HG02798 (cell line): ENCODE data around the gene RAPH1.
"Not testable (repeated sequence)": the region's sequence is repeated elsewhere in the genome, so short reads cannot be mapped to it uniquely, and the experiment has no call there.

Experiments
- ATAC-seq: cut with Tn5 transposase; IDR thresholded peaks from one replicate; pipeline ENCODE4 v1.9.1; 2021; ENCODE audit warnings: mild to moderate bottlenecking; ENCODE audit not compliant: unreplicated experiment, poor library complexity

Gene RAPH1

DNA sequence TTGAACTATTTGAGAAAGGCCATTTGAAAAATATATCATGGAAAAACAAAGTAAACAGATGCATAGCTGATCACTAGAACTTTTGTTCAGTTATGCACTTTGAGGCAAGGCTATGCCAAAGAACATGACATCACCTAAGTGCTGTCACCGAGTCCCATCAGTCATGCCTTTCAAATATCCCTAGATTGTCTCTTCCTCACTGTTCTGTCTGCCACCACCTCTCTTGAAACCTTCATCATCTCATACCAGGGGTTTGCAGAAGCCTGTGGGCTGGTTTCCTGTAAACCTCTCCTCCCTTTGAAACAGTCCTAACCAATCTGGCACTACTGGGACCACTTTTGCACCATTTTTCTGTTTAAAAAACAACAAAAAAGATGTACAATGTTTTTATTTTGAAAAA lies 12.3 kb upstream of the RAPH1 start:
- no peak for ATAC-seq

DNA sequence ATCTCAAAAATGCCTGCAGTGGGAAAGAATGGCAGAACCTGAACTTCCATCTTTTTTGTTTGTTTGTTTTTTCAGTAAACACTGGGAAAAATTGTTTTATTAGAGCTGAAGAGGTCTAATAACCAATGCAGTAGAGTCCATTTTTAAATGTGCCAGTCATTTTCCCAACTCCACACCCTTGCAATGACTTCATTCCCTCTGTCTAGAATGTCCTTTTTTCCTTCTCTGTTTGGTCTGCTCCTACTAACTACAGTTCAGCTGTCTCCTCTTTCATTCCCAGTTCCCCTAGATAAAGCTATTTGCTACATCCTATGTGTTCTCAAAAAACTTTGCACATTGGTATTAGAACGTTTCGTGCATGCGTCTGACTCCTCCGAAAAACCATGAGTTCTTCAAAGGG lies 9.3 kb upstream of the RAPH1 start:
- no peak for ATAC-seq

DNA sequence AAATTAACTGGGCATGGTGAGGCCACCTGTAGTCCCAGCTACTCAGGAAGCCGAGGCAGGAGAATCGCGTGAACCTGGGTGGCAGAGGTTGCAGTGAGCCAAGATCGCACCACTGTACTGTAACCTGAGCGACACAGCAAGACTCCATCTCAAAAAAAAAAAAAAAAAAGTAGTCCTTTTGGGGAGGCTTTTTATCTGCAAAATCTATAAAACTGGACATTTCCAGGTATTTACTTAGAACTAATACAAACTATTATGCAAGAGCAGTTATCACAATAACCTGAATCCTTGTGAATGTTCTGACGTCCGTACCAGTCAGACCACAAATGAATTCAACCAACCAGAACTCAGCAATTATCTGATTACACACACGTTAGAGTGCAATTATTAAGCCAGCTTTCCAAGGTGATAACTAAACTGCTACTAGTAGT lies 8.8 kb upstream of the RAPH1 start:
- no peak for ATAC-seq

DNA sequence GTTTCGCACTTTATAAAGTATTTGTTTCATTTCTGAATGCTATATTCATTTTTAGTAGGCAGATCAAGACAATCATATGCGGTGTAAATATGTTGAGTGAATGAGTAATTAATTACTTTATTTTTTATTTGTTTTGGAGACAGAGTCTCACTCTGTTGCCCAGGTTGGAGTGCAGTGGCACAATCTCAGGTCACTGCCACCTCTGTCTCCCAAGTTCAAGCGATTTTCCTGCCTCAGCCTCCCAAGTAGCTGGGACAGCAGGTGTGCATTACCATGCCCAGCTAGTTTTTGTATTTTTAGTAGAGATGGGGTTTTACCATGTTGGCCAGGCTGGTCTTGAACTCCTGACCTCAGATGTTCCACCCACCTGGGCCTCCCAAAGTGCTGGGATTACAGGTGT lies 5.5 kb upstream of the RAPH1 start:
- ATAC-seq, result not testable (repeated sequence)

DNA sequence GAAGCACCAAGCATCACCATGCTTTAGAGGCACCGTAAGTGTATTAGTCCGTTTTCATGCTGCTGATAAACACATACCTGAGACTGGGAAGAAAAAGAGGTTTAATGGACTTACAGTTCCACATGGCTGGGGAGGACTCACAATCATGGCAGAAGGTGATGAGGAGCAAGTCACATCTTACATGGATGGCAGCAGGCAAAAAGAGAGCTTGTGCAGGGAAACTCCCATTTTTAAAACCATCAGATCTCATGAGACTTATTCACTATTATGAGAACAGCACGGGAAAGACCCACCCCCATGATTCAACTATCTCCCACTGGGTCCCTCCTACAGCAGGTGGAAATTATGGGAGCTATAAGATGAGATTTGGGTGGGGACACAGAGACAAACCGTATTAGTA lies 3.1 kb upstream of the RAPH1 start:
- ATAC-seq, result not testable (repeated sequence)

DNA sequence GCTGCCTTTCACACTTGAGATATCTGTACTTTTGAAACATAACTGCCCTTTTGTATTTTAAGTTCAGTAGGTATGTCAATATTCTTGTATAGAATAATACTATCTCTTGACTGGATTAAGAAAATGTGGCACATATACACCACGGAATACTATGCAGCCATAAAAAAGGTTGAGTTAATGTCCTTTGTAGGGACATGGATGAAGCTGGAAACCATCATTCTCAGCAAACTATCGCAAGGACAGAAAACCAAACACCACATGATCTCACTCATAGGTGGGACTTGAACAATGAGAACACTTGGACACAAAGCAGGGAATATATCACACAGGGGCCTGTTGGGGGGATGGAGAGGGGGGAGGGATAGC lies 1.5 kb upstream of the RAPH1 start:
- ATAC-seq, result not testable (repeated sequence)

DNA sequence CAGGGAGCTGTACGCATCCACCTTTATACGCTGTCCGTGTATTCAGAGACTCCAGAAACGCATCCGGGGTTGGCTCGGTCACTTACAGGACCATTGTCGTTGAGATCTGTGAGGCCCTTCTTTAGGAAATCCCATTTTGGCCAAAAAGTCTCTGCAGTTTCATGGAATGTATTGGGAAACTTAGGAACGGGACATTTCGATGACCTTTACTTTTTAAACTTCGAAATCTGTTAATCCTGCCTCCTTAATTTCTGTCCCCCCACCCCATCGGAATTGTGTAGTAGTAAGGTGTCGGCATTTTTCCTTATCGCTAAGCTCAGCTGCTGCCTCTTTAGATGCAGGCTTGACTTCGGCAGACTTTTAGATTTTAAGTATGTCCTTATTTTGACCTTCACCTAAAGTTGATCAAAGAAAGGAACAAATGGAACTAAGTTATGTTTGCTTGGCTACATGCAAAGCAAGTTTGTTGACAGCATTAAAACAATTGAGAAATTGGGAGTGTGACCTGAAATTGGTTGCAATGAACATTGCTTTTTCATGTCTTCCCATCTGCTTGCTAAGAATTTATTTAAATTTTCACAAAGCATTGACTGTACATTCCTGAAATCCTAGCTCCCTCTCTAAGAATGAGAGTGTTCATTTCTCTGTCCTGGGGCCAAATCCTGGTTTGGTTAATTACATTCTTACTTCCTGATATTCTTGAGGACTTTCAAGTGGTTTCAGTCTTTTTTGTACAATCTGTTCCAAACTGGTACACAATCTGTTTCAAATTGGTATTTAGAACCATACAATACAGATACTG lies 884 bp upstream of the RAPH1 start:
- ATAC-seq, result no peak

DNA sequence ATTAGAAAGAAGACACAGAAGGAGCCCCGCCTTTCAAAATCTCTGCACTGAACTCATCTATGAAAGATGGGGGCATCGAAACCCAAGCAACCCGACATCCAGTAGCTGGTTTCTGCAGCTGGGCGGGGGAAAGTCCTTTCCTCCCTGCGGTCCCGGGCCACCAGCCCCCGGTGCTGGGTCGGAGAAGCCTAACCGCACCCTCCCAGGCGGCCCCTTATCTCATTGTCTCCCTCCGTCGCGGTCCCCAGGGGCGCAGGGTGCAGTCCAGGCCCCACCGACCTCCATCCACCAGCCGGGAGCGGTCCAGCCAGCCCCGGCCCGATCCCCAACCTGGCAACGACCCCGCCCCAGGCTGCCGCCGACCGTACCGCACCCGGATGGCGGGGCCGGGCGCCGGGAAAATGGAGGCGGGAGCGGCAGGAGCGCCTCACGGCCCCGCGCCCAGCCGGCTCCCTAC lies 452 bp downstream of the RAPH1 start:
- peak; percentile 41 for ATAC-seq

DNA sequence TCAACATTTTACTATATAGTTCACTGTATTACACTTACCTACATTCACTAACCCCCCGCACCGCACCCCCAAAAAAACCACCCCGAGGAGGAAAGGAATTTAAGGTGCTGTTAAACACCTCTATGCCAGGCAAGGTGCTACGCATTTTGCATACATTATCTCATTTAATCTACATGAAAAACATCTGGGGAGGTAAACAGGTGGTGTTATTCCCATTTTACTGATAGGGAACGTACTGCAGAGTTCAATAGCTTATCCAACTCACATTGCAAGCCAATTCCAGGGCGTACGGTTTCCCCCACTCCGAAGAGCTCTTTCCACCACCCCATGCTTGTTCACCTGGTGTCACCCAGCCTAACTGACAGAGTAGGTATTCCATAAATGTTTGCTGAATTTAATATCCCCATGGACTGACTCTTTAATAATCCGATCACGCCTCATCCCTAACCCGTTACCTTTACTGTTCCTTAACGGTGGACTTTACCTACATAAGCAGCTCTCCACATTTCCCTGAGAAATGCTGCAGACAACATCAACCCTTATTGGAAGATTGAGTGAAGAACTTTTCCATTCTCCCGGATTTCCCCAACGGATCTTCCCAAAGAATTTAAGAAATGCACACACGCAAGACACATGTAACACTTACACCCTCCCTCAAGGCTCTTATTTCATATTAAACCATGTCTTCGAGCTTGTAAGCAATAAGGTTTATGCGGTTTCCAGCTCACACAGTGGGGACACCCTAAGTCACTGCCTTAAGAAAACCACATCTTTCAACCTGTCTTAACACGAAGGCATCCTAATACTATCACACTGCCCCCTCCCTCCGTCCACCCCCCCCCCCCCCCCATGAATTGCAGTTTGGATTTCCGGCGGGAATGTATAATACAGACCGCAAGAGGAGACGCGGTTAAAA lies 1.2 kb downstream of the RAPH1 start:
- ATAC-seq, result no peak

DNA sequence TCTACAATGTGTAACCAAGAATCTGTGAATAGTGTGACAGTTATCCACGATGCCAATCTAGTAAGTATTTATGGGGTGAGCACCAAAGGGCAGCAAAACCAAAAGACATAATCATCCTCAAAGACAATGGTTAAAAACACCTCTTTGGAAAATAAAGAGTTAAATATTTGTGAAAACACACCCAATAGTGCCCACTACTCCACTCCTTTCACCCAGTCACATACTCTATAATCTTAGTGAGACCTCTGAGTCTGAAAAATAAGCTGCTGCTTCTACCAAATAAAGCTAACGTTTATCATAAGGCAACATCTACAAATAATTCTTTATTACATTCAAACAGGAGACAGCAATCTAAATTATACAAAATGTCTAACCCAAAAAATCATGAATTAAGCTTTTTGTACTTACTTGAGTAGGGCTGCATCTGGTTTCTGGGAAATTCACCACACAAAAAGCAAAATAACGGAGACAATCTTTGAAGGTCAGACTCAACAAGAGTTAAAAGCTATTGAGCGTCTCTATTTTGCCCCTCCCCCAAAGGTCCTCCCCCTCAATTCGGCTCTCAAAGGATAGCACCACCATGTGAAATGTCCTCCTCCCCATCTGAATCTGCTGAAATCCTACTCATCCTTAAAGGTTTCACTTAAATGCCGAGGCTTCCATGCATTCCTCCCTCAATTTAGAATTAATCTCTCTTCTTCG lies 2.0 kb downstream of the RAPH1 start:
- no peak for ATAC-seq

DNA sequence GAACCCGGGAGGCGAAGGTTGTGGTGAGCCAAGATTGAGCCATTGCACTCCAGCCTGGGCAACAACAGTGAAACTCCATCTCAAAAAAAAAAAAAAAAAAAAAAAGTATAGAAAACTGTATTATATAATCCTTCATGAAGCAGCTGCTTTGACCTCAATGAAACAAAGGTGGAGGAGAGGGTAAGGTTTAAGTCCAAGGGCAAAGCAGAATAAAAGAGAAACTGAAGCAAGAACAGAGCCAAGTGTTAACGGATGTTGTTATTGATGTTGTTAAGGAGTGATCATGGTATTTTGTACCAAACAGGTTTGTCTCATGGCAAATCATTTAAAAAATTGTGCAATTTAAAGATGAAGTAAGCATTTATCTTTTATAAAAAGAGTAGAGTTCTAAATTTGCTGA lies 7.4 kb downstream of the RAPH1 start:
- no peak for ATAC-seq

DNA sequence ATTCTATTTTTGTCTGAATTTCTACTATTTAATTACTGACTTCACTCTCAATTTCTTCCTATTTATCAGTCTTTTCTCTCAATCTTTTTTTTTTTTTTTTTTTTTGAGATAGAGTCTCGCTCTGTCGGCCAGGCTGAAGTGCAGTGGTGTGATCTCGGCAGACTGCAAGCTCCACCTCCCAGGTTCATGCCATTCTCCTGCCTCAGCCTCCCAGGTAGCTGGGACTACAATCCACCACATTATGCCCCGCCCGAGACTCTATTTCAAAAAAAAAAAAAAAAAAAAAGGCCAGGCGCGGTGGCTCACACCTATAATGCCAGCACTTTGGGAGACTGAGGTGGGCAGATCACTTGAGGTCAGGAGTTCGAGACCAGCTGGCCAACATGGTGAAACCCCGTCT lies 21.8 kb downstream of the RAPH1 start:
- ATAC-seq, result not testable (repeated sequence)

DNA sequence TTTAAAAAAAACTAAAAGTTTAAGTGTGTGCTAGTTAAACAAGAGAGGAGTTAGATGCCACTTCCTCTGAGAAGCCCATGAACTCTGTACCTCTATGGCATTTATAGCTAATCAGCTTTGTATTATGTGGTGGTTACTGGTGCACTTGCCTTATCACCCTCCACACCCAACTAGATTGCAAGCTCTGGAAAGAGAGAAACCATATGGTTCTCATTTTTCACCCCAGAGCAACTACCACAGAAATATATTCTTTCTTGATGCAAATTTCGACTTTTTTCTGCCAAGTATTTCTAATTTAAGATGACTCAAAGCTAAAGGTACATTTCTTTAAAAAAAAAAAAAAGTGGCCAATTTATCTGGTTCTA lies 24.2 kb downstream of the RAPH1 start:
- ATAC-seq, result no peak

DNA sequence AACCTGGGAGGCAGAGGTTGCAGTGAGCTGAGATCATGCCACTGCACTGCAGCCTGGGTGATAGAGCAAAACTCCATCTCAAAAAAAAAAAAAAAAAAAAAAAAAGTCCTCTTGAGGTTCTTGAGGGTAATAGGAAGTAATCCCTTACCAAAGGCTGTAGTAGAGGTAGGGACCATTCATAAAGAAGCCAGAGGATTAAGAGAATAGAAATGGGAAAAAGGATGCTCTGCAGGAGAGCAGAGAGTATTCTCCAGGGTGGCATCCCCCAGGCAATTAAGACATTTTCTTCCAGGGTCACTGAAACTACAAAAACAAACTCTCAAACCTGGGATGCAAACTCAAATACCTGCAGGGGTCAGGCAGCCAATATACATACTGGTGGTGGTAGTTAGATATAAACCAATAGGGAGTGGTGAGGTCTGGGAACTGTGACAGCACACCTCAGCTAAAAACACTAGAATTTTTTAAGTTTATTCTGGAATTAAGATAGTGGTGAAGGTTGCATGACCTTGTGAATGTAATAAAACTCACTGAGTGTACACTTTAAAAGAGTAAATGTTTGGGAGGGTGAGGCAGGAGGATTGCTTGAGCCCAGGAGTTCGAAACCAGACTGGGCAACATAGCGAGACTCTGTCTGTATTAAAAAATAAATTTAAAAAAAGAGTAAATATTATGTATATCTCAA lies 24.7 kb downstream of the RAPH1 start:
- no peak for ATAC-seq

DNA sequence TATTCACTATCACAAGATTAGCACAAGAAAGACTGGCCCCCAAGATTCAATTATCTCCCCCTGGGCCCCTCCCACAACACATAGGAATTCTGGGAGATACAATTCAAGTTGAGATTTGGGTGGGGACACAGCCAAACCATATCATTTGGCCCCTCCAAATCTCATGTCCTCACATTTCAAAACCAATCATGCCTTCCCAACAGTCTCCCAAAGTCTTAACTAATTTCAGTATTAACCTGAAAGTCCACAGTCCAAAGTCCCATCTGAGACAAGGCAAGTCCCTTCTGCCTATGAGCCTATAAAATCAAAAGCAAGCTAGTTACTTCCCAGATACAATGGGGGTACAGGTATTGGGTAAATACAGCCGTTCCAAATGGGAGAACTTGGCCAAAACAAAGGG lies 31.6 kb downstream of the RAPH1 start:
- ATAC-seq, result not testable (repeated sequence)

DNA sequence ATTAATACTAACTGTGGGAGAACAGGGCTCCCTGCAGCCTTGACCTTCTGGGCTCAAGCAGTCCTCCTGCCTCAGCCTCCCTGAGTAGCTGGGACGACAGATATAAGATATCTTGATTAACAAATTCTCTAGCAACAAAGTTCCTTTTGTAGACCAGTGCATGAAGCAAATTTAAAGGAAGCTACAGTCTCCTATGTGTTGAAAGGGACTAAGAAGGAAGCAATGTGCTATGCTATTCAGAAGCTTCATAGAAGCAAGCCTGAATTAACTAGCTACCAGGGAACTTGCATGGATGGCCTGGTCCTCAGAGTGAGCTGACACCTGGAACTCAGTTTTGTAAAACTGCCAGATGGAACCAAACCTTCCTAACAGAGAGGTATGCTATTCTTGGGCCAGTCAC lies 33.2 kb downstream of the RAPH1 start:
- no peak for ATAC-seq

DNA sequence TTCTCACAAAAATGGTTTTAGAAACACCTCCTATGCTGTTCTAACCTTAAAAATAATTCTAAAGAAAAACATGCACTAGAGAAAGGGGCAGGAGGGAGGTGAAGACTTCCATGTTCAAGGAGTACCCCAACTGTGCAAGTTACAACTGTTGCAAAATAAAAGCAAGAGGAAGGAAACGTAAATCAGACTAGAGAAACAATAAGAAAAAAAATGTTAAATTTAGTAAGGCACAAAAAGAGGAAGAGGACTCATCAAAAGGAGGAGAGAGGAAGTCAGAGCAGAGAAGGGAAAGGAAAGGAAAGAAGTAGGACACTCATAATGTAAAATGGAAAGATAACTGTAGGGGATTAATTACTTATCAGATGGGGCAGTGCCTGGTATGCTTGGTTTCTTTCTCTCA lies 34.1 kb downstream of the RAPH1 start:
- ATAC-seq, result no peak

DNA sequence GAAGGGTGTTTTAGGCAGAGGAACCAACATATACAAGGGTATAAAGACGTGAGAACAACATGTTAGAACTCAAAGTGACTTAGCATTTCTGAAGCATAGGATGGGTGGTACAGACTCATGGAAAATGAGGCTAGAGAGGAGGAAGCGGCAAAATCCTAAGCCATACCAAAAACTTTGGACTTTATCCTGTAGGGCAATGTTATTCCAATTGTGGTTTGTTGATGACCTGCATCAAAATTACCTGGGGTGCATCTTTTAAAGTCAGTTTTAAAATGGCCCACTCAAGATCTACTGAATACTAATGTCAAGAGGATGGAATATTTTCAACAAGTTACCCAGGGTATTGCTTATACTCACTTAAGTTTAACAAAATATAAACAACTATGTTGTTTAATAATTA lies 34.8 kb downstream of the RAPH1 start:
- no peak for ATAC-seq

DNA sequence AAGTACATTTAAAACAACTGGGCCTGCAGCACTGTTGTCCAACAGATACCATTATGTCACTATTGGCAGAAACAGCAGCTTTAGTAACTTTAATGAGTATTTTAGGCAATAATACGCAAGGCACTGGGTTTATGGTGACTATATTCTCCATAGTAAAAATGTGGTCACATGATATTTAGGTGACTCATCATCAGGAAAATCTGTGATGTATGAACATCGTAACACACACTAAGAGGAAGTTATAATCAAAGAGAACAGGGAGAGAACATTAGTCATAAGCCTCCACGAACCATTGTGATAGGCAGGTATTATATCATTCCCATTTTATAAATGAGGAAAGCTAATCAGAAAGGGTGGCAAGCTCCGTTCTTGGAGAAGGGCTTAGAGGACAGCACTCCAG lies 36.9 kb downstream of the RAPH1 start:
- no peak for ATAC-seq

DNA sequence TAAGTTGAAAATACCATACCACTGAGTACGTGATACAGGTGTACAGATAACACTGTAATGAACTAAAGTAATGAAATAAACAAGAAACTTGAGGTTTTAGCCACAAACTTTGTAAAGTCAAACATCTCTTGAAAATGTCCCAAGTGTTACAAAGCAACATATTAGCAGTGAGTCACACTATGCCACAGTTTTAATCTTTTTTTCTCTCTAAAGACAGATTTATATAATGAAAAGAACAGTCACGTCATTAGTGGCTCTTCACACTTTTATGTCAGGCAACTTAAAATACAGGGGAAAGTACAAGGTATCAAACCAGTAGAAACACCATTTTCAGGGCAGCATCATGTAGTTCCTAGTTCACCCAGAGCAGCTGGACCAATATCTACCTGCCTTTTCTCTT lies 42.1 kb downstream of the RAPH1 start:
- no peak for ATAC-seq
